Progenitor cell of endocrine pancreas (in vitro differentiated cells): ENCODE results near the gene DISP2. TPM values are rescaled to one million over a fixed set of nuclear protein-coding genes. Genes with fewer than 3 reads are reported as not detected.

Experiments
- DNase-seq: peaks from one replicate; pipeline ENCODE4 v3.0.0; 2021; ENCODE audit warnings: low spot score; ENCODE audit not compliant: unreplicated experiment
- H3K27ac Mint-ChIP-seq: 2 replicates; pipeline ENCODE4 v1.8.0; 2021; ENCODE audit warnings: mild to moderate bottlenecking, moderate library complexity, mixed read lengths
- H3K27me3 Mint-ChIP-seq: 2 replicates; pipeline ENCODE4 v1.8.0; 2021; ENCODE audit warnings: mixed read lengths
- H3K36me3 Mint-ChIP-seq: 2 replicates; pipeline ENCODE4 v1.8.0; 2022; ENCODE audit warnings: mixed read lengths; ENCODE audit not compliant: insufficient read depth
- H3K4me1 Mint-ChIP-seq: 2 replicates; pipeline ENCODE4 v1.8.0; 2021; ENCODE audit warnings: low read depth, mixed read lengths
- H3K4me3 Mint-ChIP-seq: 2 replicates; pipeline ENCODE4 v1.8.0; 2021; ENCODE audit warnings: low read depth, mild to moderate bottlenecking, moderate library complexity, mixed read lengths
- H3K9me3 Mint-ChIP-seq: 2 replicates; pipeline ENCODE4 v1.8.0; 2021; ENCODE audit warnings: low read depth, mixed read lengths
- total RNA-seq: library from RNA; stranded (reverse); gene quantifications from 2 replicates; pipeline ENCODE4 v1.2.1, GENCODE V29; 2021
- TF ChIP-seq, protein P1 (sequence below): fragments of 200-600 bp; sonication (generic); IDR thresholded peaks from one replicate; pipeline ENCODE4 v1.5.0; 2021; ENCODE audit warnings: antibody characterized with exemption, mild to moderate bottlenecking; ENCODE audit not compliant: unreplicated experiment

The DISP2 gene
- total RNA-seq, 1 donor from 2014 or later, result 3.2 TPM

DNA sequence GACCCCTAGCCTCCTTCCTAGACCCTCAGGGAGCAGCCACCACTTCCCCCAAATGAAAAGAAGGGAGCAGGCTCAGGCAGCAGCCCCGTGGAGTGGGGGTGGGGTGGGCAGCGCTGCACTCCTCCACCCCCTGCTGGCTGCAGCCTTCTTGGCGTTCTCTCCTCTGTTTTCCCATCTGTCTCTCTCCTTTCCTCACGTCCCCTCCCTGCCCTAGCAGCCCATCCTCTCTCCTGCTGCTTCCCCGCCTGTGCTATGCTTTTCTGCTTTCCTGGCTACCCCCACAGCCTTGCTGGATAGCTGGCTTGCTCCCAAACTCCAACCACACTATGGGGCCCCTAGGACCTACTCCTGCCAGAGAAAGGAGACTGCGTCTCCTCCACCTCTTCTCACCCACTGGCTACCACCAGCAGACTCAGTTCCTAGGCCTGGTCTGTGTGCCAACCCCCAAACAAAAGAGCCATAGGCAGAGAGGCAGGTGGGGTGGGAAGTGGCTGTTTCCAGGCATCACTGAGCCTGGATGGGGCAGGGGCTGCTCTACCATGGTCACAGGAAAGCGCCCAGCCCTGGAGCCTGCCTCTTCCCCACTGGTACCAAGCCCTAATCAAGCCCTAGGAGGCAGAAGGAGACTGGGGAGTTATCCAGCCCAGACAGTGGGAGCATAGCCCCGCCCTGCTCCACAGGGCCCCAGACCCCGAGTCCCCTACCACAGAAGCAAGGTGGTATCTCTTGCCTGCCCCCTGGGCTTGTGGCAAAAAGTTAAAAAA lies 3.4 kb upstream of the DISP2 start:
- Mint-ChIP-seq H3K27me3 (peaks cover 52% of the 10 kb centered on the region), H3K4me1 (peaks cover 8% of the 10 kb centered on the region), H3K36me3 (no peaks in the 10 kb centered on the region), H3K27ac (no peak overlapping the region), H3K9me3 (no peaks in the 10 kb centered on the region), H3K4me3 (no peak overlapping the region)
- TF ChIP-seq, protein P1, sequence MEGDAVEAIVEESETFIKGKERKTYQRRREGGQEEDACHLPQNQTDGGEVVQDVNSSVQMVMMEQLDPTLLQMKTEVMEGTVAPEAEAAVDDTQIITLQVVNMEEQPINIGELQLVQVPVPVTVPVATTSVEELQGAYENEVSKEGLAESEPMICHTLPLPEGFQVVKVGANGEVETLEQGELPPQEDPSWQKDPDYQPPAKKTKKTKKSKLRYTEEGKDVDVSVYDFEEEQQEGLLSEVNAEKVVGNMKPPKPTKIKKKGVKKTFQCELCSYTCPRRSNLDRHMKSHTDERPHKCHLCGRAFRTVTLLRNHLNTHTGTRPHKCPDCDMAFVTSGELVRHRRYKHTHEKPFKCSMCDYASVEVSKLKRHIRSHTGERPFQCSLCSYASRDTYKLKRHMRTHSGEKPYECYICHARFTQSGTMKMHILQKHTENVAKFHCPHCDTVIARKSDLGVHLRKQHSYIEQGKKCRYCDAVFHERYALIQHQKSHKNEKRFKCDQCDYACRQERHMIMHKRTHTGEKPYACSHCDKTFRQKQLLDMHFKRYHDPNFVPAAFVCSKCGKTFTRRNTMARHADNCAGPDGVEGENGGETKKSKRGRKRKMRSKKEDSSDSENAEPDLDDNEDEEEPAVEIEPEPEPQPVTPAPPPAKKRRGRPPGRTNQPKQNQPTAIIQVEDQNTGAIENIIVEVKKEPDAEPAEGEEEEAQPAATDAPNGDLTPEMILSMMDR, result peak; percentile 39
- no peak for DNase-seq

DNA sequence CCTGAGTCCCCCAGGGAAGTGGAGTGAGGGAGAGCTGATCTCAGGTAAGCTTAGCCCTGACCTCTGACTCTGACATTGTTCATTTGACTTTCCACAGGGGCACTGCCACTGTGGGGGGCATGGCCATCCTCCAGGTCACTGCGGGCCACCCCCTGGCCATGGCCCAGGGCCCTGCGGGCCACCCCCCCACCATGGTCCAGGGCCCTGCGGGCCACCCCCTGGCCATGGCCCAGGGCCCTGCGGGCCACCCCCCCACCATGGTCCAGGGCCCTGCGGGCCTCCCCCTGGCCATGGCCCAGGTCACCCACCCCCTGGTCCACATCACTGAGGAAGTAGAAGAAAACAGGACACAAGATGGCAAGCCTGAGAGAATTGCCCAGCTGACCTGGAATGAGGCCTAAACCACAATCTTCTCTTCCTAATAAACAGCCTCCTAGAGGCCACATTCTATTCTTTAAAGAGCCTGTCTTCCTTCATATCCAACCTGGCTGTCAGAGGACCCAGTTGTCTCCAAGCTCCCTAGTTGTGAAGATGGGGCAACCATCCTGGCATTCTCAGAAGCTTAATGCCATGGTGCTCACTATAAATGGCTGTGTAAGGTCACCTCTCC lies 1.9 kb upstream of the DISP2 start:
- H3K9me3 Mint-ChIP-seq, result no peaks in the 10 kb centered on the region
- no peak overlapping the region for H3K27ac Mint-ChIP-seq
- H3K4me1 Mint-ChIP-seq, result peaks cover 5% of the 10 kb centered on the region
- no peak overlapping the region for H3K4me3 Mint-ChIP-seq
- no peaks in the 10 kb centered on the region for H3K36me3 Mint-ChIP-seq
- TF ChIP-seq, protein P1, result no peak
- DNase-seq, result no peak
- peaks cover 65% of the 10 kb centered on the region for H3K27me3 Mint-ChIP-seq

DNA sequence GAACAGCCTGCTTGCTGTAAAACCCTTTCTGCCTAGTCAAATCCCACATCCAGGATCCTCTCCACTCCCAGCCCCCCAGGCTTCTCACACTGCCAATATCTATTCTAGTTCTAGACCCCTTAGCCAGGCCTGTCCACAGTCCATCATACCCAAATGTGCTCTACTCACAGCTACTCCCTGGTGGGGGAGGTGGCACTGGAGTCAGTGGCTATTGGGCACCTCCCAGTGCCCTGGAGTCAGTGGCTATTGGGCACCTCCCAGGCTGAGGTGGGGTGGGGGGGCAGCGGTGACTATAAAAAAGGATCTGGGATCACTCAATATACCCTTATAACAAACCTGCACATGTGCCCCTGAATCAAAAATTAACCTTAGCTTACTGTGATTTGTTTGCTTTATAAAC lies 773 bp upstream of the DISP2 start:
- no peaks in the 10 kb centered on the region for H3K36me3 Mint-ChIP-seq
- DNase-seq, result no peak
- no peak overlapping the region for H3K27ac Mint-ChIP-seq
- no peaks in the 10 kb centered on the region for H3K9me3 Mint-ChIP-seq
- TF ChIP-seq, protein P1, result no peak
- peaks cover 3% of the 10 kb centered on the region for H3K4me1 Mint-ChIP-seq
- peak overlapping the region; percentile 72 for H3K4me3 Mint-ChIP-seq
- peaks cover 73% of the 10 kb centered on the region for H3K27me3 Mint-ChIP-seq

DNA sequence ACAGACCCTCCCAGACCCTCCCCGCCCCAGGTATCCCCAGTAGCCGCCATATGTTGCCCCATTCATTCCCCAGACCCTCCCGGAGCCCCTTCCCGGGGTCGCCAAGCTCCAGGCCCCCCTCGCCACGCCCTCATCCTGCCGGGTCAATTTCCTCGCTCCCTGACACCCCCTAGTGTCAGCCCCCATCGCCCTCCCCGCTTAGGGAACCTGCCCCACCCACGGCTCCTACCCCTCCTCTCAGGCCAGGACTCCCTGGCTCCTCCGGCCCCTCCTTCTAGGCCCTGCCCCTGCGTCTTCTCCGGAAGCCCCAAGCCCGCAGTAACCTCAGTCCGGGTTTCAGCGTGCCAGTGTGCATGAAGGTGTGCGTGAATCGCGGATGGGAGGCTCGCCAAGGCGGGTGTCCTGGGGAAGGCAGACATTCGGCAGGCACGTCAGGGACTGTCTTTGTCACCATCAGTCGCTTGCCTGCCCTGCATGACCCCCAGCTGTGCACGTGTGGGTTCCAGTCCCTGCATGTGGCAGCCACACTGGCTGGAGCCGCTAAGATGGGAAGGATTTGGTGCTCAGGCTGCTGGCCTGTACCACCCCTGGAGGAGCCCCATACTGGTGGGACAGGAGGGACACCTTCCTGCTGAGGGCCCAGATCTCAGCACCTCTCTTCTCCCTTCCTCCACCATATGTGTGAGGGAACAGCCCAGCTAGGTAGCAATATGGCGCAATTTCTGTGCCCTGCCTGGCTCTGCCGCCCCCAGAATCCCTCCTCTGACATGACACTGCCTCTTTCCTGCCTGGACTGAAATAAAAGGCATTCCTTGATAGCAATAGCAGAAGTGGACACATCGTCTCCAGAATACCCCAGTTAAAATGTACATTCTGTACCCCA lies 693 bp downstream of the DISP2 start:
- DNase-seq, result no peak
- peaks cover 74% of the 10 kb centered on the region for H3K27me3 Mint-ChIP-seq
- no peaks in the 10 kb centered on the region for H3K9me3 Mint-ChIP-seq
- peaks cover 3% of the 10 kb centered on the region for H3K4me1 Mint-ChIP-seq
- H3K4me3 Mint-ChIP-seq, result peak overlapping the region; percentile 70
- peak overlapping the region; percentile 74 for H3K27ac Mint-ChIP-seq
- TF ChIP-seq, protein P1, result peak; percentile 6
- H3K36me3 Mint-ChIP-seq, result no peaks in the 10 kb centered on the region

DNA sequence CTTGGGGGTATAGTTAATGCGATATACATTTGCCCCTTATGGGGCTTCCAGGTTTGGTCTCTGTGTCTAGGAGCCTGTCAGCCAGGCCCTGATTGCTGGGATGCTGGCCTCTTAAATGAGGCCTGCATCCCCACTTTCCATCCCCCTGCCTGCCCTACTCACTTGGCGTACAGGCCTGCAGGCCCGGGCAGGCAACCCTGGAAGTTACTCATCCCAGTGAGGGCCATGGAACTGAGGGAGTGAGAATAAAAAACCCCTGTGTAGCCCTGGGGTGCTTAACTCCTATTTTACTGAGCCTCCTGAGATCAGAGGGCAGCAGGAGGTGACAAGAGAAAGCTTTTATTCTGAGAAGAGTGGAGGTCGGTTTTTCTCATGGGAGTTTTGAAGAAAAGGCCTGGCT lies 2.0 kb downstream of the DISP2 start:
- Mint-ChIP-seq H3K4me3 (no peak overlapping the region), H3K9me3 (no peaks in the 10 kb centered on the region), H3K4me1 (peaks cover 1% of the 10 kb centered on the region), H3K36me3 (no peaks in the 10 kb centered on the region), H3K27me3 (peaks cover 72% of the 10 kb centered on the region), H3K27ac (no peak overlapping the region)
- no peak for DNase-seq
- TF ChIP-seq, protein P1, result no peak
